HEK293 (cell line): Measurements from ENCODE around the gene SCUBE1.
A peak's percentile ranks its signal among the peaks of the same experiment; 100 is the strongest.

Experiments
- CTCF ChIA-PET: fragments of 350-600 bp; formaldehyde crosslinking; extraction: SDS; loops from one replicate; lab custom pipeline; 2021; ENCODE audit warnings: antibody characterized with exemption; lab: Yijun Ruan, JAX
- POLR2A ChIA-PET: fragments of 300-600 bp; formaldehyde crosslinking; extraction: SDS; loops from one replicate; lab custom pipeline; 2020; ENCODE audit warnings: antibody characterized with exemption, inconsistent platforms; lab: Yijun Ruan, JAX
- H3K27ac ChIP-seq: fragments of 200-500 bp; sonication (Bioruptor generic); 2 replicates; pipeline ENCODE4 v1.5.1; 2014; ENCODE audit warnings: low read depth, low read length, control low read depth, inconsistent platforms; ENCODE audit errors: extremely low read depth
- H3K36me3 ChIP-seq, 2 experiments: fragments of 200-500 bp in 1 of 2; sonication (Bioruptor generic) in 1 of 2; 1 replicate in 1 of 2; 2 replicates in 1 of 2; pipeline ENCODE4 v1.5.1; 2014 to 2017; ENCODE audit warnings: inconsistent platforms in 2 of 2, low read length in 2 of 2; ENCODE audit not compliant: control insufficient read depth in 2 of 2, insufficient read depth in 1 of 2
- H3K4me1 ChIP-seq: fragments of 200-500 bp; sonication (Bioruptor generic); 2 replicates; pipeline ENCODE4 v1.5.1; 2014; ENCODE audit warnings: mild to moderate bottlenecking, low read length, inconsistent platforms; ENCODE audit not compliant: control insufficient read depth, insufficient read depth
- H3K4me3 ChIP-seq: 2 replicates; pipeline ENCODE4 v1.5.1; 2011; ENCODE audit warnings: low read depth, mild to moderate bottlenecking, control low read depth, low read length, moderate library complexity
- H3K9me3 ChIP-seq: fragments of 200-500 bp; sonication (Bioruptor generic); 2 replicates; pipeline ENCODE4 v1.5.1; 2014; ENCODE audit warnings: low read depth, low read length, inconsistent platforms; ENCODE audit not compliant: control insufficient read depth, insufficient read depth
- KLF7 ChIP-seq: fragments of 450-650 bp; formaldehyde crosslinking; IDR thresholded peaks from 2 replicates; pipeline ENCODE4 v1.5.1; 2016; ENCODE audit warnings: missing biosample characterization, missing genetic modification characterization, borderline replicate concordance
- MEIS1 ChIP-seq: sonication (generic); formaldehyde crosslinking; IDR thresholded peaks from 2 replicates; pipeline ENCODE4 v1.8.1; 2022; ENCODE audit warnings: missing genetic modification reagents, mild to moderate bottlenecking, borderline replicate concordance
- MYNN ChIP-seq: fragments of 450-650 bp; formaldehyde crosslinking; IDR thresholded peaks from 2 replicates; pipeline ENCODE4 v1.5.1; 2016; ENCODE audit warnings: missing biosample characterization, missing genetic modification characterization, borderline replicate concordance
- SETDB1 ChIP-seq: IDR thresholded peaks from one replicate; pipeline ENCODE4 v1.6.1; 2017; ENCODE audit warnings: mild to moderate bottlenecking, low read length, moderate library complexity, mixed read lengths; ENCODE audit not compliant: insufficient read length
- TRIM28 ChIP-seq: IDR thresholded peaks from 2 replicates; pipeline ENCODE4 v1.6.1; 2011; ENCODE audit warnings: low read length, control low read depth, borderline replicate concordance
- YY2 ChIP-seq: fragments of 450-650 bp; formaldehyde crosslinking; IDR thresholded peaks from 2 replicates; pipeline ENCODE4 v1.5.1; 2016; ENCODE audit warnings: missing biosample characterization, missing genetic modification characterization
- ZIC2 ChIP-seq: fragments of 450-650 bp; formaldehyde crosslinking; IDR thresholded peaks from 2 replicates; pipeline ENCODE4 v1.5.1; 2016; ENCODE audit warnings: missing biosample characterization, missing genetic modification characterization
- ZNF184 ChIP-seq: fragments of 450-650 bp; IDR thresholded peaks from 2 replicates; pipeline ENCODE4 v1.5.1; 2018; ENCODE audit warnings: missing biosample characterization, mild to moderate bottlenecking, missing genetic modification characterization
- ZNF2 ChIP-seq: fragments of 450-650 bp; formaldehyde crosslinking; IDR thresholded peaks from 2 replicates; pipeline ENCODE4 v1.5.1; 2016; ENCODE audit warnings: missing biosample characterization, missing genetic modification characterization
- ZNF341 ChIP-seq: fragments of 450-650 bp; formaldehyde crosslinking; IDR thresholded peaks from 2 replicates; pipeline ENCODE4; 2016; ENCODE audit warnings: low read depth, missing biosample characterization, missing genetic modification characterization
- ZNF423 ChIP-seq: fragments of 450-650 bp; formaldehyde crosslinking; IDR thresholded peaks from 2 replicates; pipeline ENCODE4 v1.5.1; 2016; ENCODE audit warnings: missing biosample characterization, missing genetic modification characterization
- ZNF426 ChIP-seq: fragments of 450-650 bp; formaldehyde crosslinking; IDR thresholded peaks from 2 replicates; pipeline ENCODE4 v1.5.1; 2017; ENCODE audit warnings: missing biosample characterization, missing genetic modification characterization, mild to moderate bottlenecking, inconsistent platforms, moderate library complexity
- ZNF510 ChIP-seq: fragments of 450-650 bp; formaldehyde crosslinking; IDR thresholded peaks from 2 replicates; pipeline ENCODE4 v1.5.1; 2018; ENCODE audit warnings: mild to moderate bottlenecking, missing genetic modification characterization, missing biosample characterization; ENCODE audit not compliant: insufficient replicate concordance
- ZNF555 ChIP-seq: fragments of 450-650 bp; formaldehyde crosslinking; conservative IDR thresholded peaks from 2 replicates; pipeline ENCODE4 v1.5.1; 2017; ENCODE audit warnings: missing biosample characterization, mild to moderate bottlenecking, missing genetic modification characterization, inconsistent platforms
- ZNF747 ChIP-seq: fragments of 450-650 bp; formaldehyde crosslinking; IDR thresholded peaks from 2 replicates; pipeline ENCODE4 v1.5.1; 2016; ENCODE audit warnings: missing biosample characterization, missing genetic modification characterization
- ZNF777 ChIP-seq: fragments of 450-650 bp; formaldehyde crosslinking; IDR thresholded peaks from 2 replicates; pipeline ENCODE4 v1.5.1; 2017; ENCODE audit warnings: missing biosample characterization, missing genetic modification characterization, borderline replicate concordance
- ZSCAN23 ChIP-seq: fragments of 450-650 bp; formaldehyde crosslinking; IDR thresholded peaks from 2 replicates; pipeline ENCODE4 v1.5.1; 2016; ENCODE audit warnings: missing biosample characterization, missing genetic modification characterization
- ZXDB ChIP-seq: fragments of 450-650 bp; formaldehyde crosslinking; IDR thresholded peaks from 2 replicates; pipeline ENCODE4 v1.5.1; 2016; ENCODE audit warnings: missing biosample characterization, missing genetic modification characterization
- TF ChIP-seq, protein P1 (sequence below): fragments of 450-650 bp; formaldehyde crosslinking; IDR thresholded peaks from 2 replicates; pipeline ENCODE4 v1.5.1; 2016; ENCODE audit warnings: missing biosample characterization, missing genetic modification characterization
- TF ChIP-seq, protein P2 (sequence below): fragments of 450-650 bp; formaldehyde crosslinking; IDR thresholded peaks from 2 replicates; pipeline ENCODE4 v1.5.1; 2016; ENCODE audit warnings: missing biosample characterization, missing genetic modification characterization, low read depth
- TF ChIP-seq, protein P3 (sequence below): fragments of 450-650 bp; formaldehyde crosslinking; IDR thresholded peaks from 2 replicates; pipeline ENCODE4 v1.5.1; 2017; ENCODE audit warnings: missing biosample characterization, missing genetic modification characterization
- TF ChIP-seq, protein P4 (sequence below): fragments of 450-650 bp; formaldehyde crosslinking; optimal IDR thresholded peaks from 2 replicates; pipeline ENCODE3; 2016; ENCODE audit warnings: missing biosample characterization, mild to moderate bottlenecking, missing genetic modification characterization
- TF ChIP-seq, protein P5 (sequence below): fragments of 450-650 bp; formaldehyde crosslinking; IDR thresholded peaks from 2 replicates; pipeline ENCODE4 v1.5.1; 2016; ENCODE audit warnings: missing biosample characterization, missing genetic modification characterization, borderline replicate concordance

Gene SCUBE1

DNA sequence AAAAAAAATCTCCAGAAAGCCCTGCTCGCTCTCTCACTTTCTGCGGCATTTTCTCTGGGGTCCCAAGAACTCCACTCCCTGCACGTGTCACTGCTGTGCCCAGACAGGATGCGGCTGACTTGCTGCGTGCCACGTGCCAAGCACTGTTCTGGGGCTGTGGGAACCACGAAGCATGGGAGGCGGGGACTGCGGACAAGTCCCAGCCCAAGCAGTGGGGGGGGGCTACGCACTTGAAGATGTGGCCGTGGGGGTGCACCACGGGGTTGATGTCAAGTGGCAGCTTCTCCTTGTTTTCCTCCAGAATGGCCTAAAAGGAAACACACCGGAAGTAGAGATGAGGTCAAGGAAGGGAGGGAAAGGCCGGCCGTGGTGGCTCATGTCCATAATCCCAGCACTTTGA, 167.1 kb downstream of the SCUBE1 start:
- Histone ChIP-seq H3K4me3 (no peak overlapping the region), H3K36me3 (peaks cover 29 to 90% of the 10 kb centered on the region in 2 experiments; a peak in 2 of 3 replicates), H3K27ac (no peak overlapping the region), H3K9me3 (no peaks in the 10 kb centered on the region), H3K4me1 (no peaks in the 10 kb centered on the region)
- no peak for TF ChIP-seq ZXDB (tag by site-specific recombination)
- TF ChIP-seq KLF7 (tag by site-specific recombination), result no peak
- no peak for TF ChIP-seq ZSCAN23
- TF ChIP-seq, protein P1, sequence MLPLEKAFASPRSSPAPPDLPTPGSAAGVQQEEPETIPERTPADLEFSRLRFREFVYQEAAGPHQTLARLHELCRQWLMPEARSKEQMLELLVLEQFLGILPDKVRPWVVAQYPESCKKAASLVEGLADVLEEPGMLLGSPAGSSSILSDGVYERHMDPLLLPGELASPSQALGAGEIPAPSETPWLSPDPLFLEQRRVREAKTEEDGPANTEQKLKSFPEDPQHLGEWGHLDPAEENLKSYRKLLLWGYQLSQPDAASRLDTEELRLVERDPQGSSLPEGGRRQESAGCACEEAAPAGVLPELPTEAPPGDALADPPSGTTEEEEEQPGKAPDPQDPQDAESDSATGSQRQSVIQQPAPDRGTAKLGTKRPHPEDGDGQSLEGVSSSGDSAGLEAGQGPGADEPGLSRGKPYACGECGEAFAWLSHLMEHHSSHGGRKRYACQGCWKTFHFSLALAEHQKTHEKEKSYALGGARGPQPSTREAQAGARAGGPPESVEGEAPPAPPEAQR, result no peak
- no peak for TF ChIP-seq SETDB1
- TF ChIP-seq ZNF555 (tag by site-specific recombination), result no peak
- no peak for TF ChIP-seq ZNF777
- TF ChIP-seq ZNF184 (tag by site-specific recombination), result no peak
- TF ChIP-seq, protein P2, sequence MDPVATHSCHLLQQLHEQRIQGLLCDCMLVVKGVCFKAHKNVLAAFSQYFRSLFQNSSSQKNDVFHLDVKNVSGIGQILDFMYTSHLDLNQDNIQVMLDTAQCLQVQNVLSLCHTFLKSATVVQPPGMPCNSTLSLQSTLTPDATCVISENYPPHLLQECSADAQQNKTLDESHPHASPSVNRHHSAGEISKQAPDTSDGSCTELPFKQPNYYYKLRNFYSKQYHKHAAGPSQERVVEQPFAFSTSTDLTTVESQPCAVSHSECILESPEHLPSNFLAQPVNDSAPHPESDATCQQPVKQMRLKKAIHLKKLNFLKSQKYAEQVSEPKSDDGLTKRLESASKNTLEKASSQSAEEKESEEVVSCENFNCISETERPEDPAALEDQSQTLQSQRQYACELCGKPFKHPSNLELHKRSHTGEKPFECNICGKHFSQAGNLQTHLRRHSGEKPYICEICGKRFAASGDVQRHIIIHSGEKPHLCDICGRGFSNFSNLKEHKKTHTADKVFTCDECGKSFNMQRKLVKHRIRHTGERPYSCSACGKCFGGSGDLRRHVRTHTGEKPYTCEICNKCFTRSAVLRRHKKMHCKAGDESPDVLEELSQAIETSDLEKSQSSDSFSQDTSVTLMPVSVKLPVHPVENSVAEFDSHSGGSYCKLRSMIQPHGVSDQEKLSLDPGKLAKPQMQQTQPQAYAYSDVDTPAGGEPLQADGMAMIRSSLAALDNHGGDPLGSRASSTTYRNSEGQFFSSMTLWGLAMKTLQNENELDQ (tag by site-specific recombination), result no peak
- no peak for TF ChIP-seq TRIM28
- TF ChIP-seq MYNN (tag by site-specific recombination), result no peak
- TF ChIP-seq ZNF426, result no peak
- TF ChIP-seq YY2 (tag by site-specific recombination), result no peak
- TF ChIP-seq ZNF423 (tag by site-specific recombination), result no peak
- TF ChIP-seq ZNF747 (tag by site-specific recombination), result no peak
- TF ChIP-seq MEIS1 (CRISPR knock-in tag), result no peak
- TF ChIP-seq, protein P3, sequence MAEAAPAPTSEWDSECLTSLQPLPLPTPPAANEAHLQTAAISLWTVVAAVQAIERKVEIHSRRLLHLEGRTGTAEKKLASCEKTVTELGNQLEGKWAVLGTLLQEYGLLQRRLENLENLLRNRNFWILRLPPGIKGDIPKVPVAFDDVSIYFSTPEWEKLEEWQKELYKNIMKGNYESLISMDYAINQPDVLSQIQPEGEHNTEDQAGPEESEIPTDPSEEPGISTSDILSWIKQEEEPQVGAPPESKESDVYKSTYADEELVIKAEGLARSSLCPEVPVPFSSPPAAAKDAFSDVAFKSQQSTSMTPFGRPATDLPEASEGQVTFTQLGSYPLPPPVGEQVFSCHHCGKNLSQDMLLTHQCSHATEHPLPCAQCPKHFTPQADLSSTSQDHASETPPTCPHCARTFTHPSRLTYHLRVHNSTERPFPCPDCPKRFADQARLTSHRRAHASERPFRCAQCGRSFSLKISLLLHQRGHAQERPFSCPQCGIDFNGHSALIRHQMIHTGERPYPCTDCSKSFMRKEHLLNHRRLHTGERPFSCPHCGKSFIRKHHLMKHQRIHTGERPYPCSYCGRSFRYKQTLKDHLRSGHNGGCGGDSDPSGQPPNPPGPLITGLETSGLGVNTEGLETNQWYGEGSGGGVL (tag by site-specific recombination), result no peak
- no peak for TF ChIP-seq ZNF2 (tag by site-specific recombination)
- TF ChIP-seq, protein P4, sequence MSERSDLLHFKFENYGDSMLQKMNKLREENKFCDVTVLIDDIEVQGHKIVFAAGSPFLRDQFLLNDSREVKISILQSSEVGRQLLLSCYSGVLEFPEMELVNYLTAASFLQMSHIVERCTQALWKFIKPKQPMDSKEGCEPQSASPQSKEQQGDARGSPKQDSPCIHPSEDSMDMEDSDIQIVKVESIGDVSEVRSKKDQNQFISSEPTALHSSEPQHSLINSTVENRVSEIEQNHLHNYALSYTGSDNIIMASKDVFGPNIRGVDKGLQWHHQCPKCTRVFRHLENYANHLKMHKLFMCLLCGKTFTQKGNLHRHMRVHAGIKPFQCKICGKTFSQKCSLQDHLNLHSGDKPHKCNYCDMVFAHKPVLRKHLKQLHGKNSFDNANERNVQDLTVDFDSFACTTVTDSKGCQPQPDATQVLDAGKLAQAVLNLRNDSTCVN, result no peak
- ChIA-PET CTCF (no interaction called here), POLR2A (no interaction called here)

DNA sequence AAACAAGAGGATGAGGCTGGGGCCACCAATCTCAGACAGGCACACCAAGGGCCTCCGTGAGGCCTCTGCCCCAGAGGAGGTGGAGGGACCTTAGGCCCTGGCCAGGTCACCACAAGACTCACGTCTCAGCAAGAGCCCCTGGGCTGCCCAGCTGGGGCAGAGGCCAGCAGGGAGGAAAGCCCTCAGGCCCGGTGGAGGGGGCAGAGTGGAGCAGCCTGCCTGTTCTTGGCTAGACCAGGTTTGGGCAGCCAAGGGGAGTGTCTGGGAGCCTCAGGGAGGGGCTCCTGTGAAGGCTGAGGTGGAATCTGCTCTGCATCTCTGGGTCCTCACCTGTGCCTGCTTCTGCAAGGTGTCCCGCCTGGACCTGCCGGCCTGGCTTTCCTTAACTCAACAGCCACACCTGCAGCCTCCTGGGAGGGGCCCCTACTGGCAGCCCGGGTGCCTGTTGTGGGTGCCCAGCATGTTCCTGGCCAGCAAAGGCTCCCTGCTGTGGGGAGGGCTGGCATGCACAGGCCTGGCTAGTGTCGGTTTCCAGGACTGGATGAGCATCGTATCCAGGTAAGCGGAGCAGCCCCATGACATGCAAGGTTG, 168.1 kb downstream of the SCUBE1 start:
- Histone ChIP-seq H3K9me3 (no peaks in the 10 kb centered on the region), H3K4me3 (no peak overlapping the region), H3K27ac (no peak overlapping the region), H3K36me3 (peaks cover 35 to 90% of the 10 kb centered on the region in 2 experiments; a peak in 2 of 3 replicates), H3K4me1 (no peaks in the 10 kb centered on the region)
- ChIA-PET POLR2A (no interaction called here), CTCF (no interaction called here)
- TF ChIP-seq ZNF510 (tag by site-specific recombination) (no peak), ZNF341 (tag by site-specific recombination) (peak; percentile 38; the same call in 1 of the 2 replicates), ZIC2 (tag by site-specific recombination) (peak; percentile 84)
- TF ChIP-seq, protein P5, sequence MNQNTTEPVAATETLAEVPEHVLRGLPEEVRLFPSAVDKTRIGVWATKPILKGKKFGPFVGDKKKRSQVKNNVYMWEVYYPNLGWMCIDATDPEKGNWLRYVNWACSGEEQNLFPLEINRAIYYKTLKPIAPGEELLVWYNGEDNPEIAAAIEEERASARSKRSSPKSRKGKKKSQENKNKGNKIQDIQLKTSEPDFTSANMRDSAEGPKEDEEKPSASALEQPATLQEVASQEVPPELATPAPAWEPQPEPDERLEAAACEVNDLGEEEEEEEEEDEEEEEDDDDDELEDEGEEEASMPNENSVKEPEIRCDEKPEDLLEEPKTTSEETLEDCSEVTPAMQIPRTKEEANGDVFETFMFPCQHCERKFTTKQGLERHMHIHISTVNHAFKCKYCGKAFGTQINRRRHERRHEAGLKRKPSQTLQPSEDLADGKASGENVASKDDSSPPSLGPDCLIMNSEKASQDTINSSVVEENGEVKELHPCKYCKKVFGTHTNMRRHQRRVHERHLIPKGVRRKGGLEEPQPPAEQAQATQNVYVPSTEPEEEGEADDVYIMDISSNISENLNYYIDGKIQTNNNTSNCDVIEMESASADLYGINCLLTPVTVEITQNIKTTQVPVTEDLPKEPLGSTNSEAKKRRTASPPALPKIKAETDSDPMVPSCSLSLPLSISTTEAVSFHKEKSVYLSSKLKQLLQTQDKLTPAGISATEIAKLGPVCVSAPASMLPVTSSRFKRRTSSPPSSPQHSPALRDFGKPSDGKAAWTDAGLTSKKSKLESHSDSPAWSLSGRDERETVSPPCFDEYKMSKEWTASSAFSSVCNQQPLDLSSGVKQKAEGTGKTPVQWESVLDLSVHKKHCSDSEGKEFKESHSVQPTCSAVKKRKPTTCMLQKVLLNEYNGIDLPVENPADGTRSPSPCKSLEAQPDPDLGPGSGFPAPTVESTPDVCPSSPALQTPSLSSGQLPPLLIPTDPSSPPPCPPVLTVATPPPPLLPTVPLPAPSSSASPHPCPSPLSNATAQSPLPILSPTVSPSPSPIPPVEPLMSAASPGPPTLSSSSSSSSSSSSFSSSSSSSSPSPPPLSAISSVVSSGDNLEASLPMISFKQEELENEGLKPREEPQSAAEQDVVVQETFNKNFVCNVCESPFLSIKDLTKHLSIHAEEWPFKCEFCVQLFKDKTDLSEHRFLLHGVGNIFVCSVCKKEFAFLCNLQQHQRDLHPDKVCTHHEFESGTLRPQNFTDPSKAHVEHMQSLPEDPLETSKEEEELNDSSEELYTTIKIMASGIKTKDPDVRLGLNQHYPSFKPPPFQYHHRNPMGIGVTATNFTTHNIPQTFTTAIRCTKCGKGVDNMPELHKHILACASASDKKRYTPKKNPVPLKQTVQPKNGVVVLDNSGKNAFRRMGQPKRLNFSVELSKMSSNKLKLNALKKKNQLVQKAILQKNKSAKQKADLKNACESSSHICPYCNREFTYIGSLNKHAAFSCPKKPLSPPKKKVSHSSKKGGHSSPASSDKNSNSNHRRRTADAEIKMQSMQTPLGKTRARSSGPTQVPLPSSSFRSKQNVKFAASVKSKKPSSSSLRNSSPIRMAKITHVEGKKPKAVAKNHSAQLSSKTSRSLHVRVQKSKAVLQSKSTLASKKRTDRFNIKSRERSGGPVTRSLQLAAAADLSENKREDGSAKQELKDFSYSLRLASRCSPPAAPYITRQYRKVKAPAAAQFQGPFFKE (tag by site-specific recombination), result no peak
